ENCODE results near the gene GMPR2. TPM values are rescaled to one million over a fixed set of nuclear protein-coding genes. Genes with fewer than 3 reads are reported as not detected.
A peak's percentile ranks its signal among the peaks of the same experiment; 100 is the strongest.

The GMPR2 gene
- total and polyA plus RNA-seq, 2 of the 13 experiments (the other 11 are each of a cell fraction or from before 2014, with no cell fraction given): 210 to 273 TPM

DNA sequence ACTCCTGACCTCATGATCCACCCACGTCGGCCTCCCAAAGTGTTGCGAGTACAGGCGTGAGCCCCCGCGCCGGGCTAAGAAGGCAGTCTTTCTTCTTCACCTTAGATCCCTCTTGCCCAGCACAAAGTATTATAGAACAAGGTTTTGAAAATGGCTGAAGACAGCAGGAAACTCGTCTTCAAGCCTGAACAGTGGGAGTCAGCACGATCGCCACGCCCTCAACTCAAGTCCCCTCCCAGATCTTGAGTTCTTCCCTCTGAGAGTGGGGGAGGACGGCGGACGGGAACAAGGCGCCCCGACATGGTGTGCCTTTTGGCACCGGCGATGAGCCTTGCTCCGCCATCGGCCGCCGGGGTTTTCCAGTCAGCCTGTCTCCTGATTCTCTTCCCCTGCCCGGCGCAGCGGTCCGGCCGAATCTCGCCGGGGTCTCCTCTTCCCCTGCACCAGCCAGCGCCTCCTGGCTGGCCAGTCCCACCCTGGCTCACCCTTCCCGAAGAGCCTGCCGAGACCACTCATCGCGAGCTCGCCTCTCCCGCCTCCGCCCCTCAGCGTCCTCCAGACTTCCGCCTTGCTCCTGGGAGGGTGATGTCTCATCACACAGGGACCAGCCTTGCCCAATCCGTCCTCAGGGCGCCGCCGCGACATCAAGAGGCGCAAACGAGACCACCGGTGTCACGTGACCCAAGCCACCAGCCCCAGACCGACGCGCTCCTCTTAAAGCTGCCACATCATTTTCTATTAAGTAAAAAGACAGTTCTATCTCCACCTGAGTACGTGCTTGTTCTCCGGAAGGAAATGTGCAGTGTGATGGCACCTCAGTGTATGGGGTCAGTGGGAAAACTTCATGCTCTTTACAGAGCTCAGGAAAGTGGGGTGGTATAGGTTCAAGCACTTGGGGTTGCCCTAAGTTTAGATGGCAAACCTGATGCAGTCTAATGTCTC lies 19.5 kb upstream of the GMPR2 start, which contains the start of gene CHMP4A (continued):
- TF ChIP-seq, protein P1, sequence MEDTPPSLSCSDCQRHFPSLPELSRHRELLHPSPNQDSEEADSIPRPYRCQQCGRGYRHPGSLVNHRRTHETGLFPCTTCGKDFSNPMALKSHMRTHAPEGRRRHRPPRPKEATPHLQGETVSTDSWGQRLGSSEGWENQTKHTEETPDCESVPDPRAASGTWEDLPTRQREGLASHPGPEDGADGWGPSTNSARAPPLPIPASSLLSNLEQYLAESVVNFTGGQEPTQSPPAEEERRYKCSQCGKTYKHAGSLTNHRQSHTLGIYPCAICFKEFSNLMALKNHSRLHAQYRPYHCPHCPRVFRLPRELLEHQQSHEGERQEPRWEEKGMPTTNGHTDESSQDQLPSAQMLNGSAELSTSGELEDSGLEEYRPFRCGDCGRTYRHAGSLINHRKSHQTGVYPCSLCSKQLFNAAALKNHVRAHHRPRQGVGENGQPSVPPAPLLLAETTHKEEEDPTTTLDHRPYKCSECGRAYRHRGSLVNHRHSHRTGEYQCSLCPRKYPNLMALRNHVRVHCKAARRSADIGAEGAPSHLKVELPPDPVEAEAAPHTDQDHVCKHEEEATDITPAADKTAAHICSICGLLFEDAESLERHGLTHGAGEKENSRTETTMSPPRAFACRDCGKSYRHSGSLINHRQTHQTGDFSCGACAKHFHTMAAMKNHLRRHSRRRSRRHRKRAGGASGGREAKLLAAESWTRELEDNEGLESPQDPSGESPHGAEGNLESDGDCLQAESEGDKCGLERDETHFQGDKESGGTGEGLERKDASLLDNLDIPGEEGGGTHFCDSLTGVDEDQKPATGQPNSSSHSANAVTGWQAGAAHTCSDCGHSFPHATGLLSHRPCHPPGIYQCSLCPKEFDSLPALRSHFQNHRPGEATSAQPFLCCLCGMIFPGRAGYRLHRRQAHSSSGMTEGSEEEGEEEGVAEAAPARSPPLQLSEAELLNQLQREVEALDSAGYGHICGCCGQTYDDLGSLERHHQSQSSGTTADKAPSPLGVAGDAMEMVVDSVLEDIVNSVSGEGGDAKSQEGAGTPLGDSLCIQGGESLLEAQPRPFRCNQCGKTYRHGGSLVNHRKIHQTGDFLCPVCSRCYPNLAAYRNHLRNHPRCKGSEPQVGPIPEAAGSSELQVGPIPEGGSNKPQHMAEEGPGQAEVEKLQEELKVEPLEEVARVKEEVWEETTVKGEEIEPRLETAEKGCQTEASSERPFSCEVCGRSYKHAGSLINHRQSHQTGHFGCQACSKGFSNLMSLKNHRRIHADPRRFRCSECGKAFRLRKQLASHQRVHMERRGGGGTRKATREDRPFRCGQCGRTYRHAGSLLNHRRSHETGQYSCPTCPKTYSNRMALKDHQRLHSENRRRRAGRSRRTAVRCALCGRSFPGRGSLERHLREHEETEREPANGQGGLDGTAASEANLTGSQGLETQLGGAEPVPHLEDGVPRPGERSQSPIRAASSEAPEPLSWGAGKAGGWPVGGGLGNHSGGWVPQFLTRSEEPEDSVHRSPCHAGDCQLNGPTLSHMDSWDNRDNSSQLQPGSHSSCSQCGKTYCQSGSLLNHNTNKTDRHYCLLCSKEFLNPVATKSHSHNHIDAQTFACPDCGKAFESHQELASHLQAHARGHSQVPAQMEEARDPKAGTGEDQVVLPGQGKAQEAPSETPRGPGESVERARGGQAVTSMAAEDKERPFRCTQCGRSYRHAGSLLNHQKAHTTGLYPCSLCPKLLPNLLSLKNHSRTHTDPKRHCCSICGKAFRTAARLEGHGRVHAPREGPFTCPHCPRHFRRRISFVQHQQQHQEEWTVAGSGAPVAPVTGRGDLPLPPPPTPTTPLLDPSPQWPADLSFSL (CRISPR knock-in tag; IDR thresholded peaks at IDR 0.05): no peak; the same call in 1 of the 2 replicates
- TF ChIP-seq ZNF549 (CRISPR knock-in tag; IDR thresholded peaks at IDR 0.05) (0 out of 2 replicates have a peak, but pooled peaks have one; percentile 83), RELA (CRISPR knock-in tag; IDR thresholded peaks at IDR 0.05) (peak; percentile 93), CCAR2 (optimal IDR thresholded peaks at IDR 0.05; ENCODE audit: low read depth, low read length) (peak; percentile 74), U2AF2 (IDR thresholded peaks at IDR 0.05; ENCODE audit: low read depth, low read length) (no peak; the same call in 1 of the 2 replicates), ZNF83 (CRISPR knock-in tag; IDR thresholded peaks at IDR 0.05; ENCODE audit: borderline replicate concordance) (peak; percentile 26; the same call in 1 of the 2 replicates), KAT7 (CRISPR knock-in tag; IDR thresholded peaks at IDR 0.05; ENCODE audit: borderline replicate concordance) (peak; percentile 92; the same call in 1 of the 2 replicates), PRMT3 (CRISPR knock-in tag; IDR thresholded peaks at IDR 0.05; ENCODE audit: borderline replicate concordance, low read depth) (no peak), ZNF331 (CRISPR knock-in tag; IDR thresholded peaks at IDR 0.05) (peak; percentile 88), ZNF317 (CRISPR knock-in tag; IDR thresholded peaks at IDR 0.05) (peak; percentile 94), SALL1 (CRISPR knock-in tag; IDR thresholded peaks at IDR 0.05) (peak; percentile 97), DNMT1 (CRISPR knock-in tag; IDR thresholded peaks at IDR 0.05) (peak; percentile 78), ZNF724P (CRISPR knock-in tag; IDR thresholded peaks at IDR 0.05; ENCODE audit: borderline replicate concordance) (peak; percentile 98), ZNF747 (CRISPR knock-in tag; IDR thresholded peaks at IDR 0.05; ENCODE audit: borderline replicate concordance) (peak; percentile 98)
- TF ChIP-seq, protein P2, sequence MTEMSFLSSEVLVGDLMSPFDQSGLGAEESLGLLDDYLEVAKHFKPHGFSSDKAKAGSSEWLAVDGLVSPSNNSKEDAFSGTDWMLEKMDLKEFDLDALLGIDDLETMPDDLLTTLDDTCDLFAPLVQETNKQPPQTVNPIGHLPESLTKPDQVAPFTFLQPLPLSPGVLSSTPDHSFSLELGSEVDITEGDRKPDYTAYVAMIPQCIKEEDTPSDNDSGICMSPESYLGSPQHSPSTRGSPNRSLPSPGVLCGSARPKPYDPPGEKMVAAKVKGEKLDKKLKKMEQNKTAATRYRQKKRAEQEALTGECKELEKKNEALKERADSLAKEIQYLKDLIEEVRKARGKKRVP (CRISPR knock-in tag; IDR thresholded peaks at IDR 0.05): peak in 1 of 2 experiments; percentile 11; a peak in 1 of 4 replicates
- TF ChIP-seq, protein P3, sequence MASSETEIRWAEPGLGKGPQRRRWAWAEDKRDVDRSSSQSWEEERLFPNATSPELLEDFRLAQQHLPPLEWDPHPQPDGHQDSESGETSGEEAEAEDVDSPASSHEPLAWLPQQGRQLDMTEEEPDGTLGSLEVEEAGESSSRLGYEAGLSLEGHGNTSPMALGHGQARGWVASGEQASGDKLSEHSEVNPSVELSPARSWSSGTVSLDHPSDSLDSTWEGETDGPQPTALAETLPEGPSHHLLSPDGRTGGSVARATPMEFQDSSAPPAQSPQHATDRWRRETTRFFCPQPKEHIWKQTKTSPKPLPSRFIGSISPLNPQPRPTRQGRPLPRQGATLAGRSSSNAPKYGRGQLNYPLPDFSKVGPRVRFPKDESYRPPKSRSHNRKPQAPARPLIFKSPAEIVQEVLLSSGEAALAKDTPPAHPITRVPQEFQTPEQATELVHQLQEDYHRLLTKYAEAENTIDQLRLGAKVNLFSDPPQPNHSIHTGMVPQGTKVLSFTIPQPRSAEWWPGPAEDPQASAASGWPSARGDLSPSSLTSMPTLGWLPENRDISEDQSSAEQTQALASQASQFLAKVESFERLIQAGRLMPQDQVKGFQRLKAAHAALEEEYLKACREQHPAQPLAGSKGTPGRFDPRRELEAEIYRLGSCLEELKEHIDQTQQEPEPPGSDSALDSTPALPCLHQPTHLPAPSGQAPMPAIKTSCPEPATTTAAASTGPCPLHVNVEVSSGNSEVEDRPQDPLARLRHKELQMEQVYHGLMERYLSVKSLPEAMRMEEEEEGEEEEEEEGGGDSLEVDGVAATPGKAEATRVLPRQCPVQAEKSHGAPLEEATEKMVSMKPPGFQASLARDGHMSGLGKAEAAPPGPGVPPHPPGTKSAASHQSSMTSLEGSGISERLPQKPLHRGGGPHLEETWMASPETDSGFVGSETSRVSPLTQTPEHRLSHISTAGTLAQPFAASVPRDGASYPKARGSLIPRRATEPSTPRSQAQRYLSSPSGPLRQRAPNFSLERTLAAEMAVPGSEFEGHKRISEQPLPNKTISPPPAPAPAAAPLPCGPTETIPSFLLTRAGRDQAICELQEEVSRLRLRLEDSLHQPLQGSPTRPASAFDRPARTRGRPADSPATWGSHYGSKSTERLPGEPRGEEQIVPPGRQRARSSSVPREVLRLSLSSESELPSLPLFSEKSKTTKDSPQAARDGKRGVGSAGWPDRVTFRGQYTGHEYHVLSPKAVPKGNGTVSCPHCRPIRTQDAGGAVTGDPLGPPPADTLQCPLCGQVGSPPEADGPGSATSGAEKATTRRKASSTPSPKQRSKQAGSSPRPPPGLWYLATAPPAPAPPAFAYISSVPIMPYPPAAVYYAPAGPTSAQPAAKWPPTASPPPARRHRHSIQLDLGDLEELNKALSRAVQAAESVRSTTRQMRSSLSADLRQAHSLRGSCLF (CRISPR knock-in tag; IDR thresholded peaks at IDR 0.05; ENCODE audit: borderline replicate concordance): peak; percentile 19; the same call in 1 of the 2 replicates
